ENCODE measurements around the gene ULK3. TPM values are rescaled to one million over a fixed set of nuclear protein-coding genes. Genes with fewer than 3 reads are reported as not detected.

ULK3 gene
- total RNA-seq, 1 experiment from 2014 or later, result 58.3 TPM

GRCh38 chr15:74843891-74844299 lies 939 bp upstream of the ULK3 start:
- no peak for TF ChIP-seq CTCF (conservative IDR thresholded peaks at IDR 0.05; ENCODE audit: low read depth, low read length)
- no peak for TF ChIP-seq EZH2 (IDR thresholded peaks at IDR 0.05; ENCODE audit: borderline replicate concordance, low read depth, low read length, poor library complexity, severe bottlenecking)
- no peaks in the 10 kb centered on the region for H3K9me3 ChIP-seq (ENCODE audit: low read depth, low read length, poor library complexity, severe bottlenecking)
- no peak for DNase-seq (ENCODE audit: low spot score)
- H3K27me3 ChIP-seq (replicated peaks; ENCODE audit: insufficient read depth, low read depth, low read length, poor library complexity), result no peaks in the 10 kb centered on the region
- H3K4me3 ChIP-seq (ENCODE audit: low read depth, low read length, poor library complexity, severe bottlenecking), result no peak overlapping the region
- ChIA-PET POLR2A (ENCODE audit: low non-redundant PET) (no interaction called here), CTCF (no interaction called here)
- BruUV-seq (replicated peaks), result no TSS peak
- intact Hi-C loops (cut with micrococcal nuclease; ENCODE audit: unreplicated experiment), result loop anchor here (5.0 kb wide), 1 partner anchor 58 kb away; no protein-coding TSS in a partner anchor
- peaks cover 17% of the 10 kb centered on the region for H3K36me3 ChIP-seq (ENCODE audit: insufficient read depth, low read length, poor library complexity, severe bottlenecking)
- peaks cover 8% of the 10 kb centered on the region for H3K4me1 ChIP-seq (ENCODE audit: insufficient read depth, low read length, poor library complexity, severe bottlenecking)
- peak overlapping the region; percentile 78 for H3K27ac ChIP-seq (ENCODE audit: low read depth, low read length, poor library complexity, severe bottlenecking)

- POLR2A ChIA-PET (ENCODE audit: low non-redundant PET), result no interaction called here
- peaks cover 12% of the 10 kb centered on the region for H3K36me3 ChIP-seq (ENCODE audit: insufficient read depth, low read length, poor library complexity, severe bottlenecking)
- no peaks in the 10 kb centered on the region for H3K9me3 ChIP-seq (ENCODE audit: low read depth, low read length, poor library complexity, severe bottlenecking)
- TSS peak; percentile 96 for BruUV-seq (replicated peaks)
- peak; percentile 31; the same call in 1 of the 2 replicates for TF ChIP-seq CTCF (conservative IDR thresholded peaks at IDR 0.05; ENCODE audit: low read depth, low read length)
- TF ChIP-seq EZH2 (IDR thresholded peaks at IDR 0.05; ENCODE audit: borderline replicate concordance, low read depth, low read length, poor library complexity, severe bottlenecking), result no peak
- no peaks in the 10 kb centered on the region for H3K27me3 ChIP-seq (replicated peaks; ENCODE audit: insufficient read depth, low read depth, low read length, poor library complexity)
- DNase-seq (ENCODE audit: low spot score), result no peak
- H3K27ac ChIP-seq (ENCODE audit: low read depth, low read length, poor library complexity, severe bottlenecking), result peak overlapping the region; percentile 78
- H3K4me3 ChIP-seq (ENCODE audit: low read depth, low read length, poor library complexity, severe bottlenecking), result peak overlapping the region; percentile 98
- CTCF ChIA-PET, result interaction anchor here (0.9 kb wide), 1 partner anchor 58 kb away, joined by 3 read pairs; no protein-coding TSS in a partner anchor
- H3K4me1 ChIP-seq (ENCODE audit: insufficient read depth, low read length, poor library complexity, severe bottlenecking), result peaks cover 8% of the 10 kb centered on the region
- intact Hi-C loops (cut with micrococcal nuclease; ENCODE audit: unreplicated experiment), result loop anchor here (5.0 kb wide), 1 partner anchor 59 kb away; no protein-coding TSS in a partner anchor
Observed at GRCh38 chr15:74843445-74843828, 481 bp upstream of the ULK3 start.

DNA sequence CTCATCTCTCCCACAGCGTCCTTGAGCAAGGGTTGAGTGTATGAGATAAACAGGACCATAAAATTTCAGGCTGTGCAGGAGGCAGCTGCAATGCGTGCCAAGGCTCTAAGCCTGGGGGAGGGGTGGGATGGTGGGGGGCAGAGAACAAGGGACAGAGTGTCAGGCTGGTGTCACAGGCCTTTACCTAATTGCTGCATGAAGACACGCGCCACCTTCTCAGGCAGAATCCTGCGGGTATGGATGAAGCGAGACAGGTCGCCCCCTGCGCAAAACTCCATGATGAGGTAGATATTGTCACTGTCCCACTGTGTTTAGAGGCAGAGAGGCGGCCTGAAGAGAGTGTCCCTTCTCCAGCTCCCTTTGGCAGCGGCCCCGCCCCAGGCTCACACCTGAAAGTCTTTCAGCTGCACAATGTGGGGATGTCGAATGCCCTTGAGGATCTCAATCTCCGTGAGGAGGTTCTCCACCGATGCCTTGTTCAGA lies 1.0 kb downstream of the ULK3 start:
- no peak for DNase-seq (ENCODE audit: low spot score)
- peak overlapping the region; percentile 98 for H3K4me3 ChIP-seq (ENCODE audit: low read depth, low read length, poor library complexity, severe bottlenecking)
- H3K9me3 ChIP-seq (ENCODE audit: low read depth, low read length, poor library complexity, severe bottlenecking), result no peaks in the 10 kb centered on the region
- POLR2A ChIA-PET (ENCODE audit: low non-redundant PET), result interaction anchor here (0.5 kb wide), 1 partner anchor 13 kb away, joined by 3 read pairs; no protein-coding TSS in a partner anchor
- H3K4me1 ChIP-seq (ENCODE audit: insufficient read depth, low read length, poor library complexity, severe bottlenecking), result peaks cover 8% of the 10 kb centered on the region
- no peak for TF ChIP-seq CTCF (conservative IDR thresholded peaks at IDR 0.05; ENCODE audit: low read depth, low read length)
- intact Hi-C loops (cut with micrococcal nuclease; ENCODE audit: unreplicated experiment), result loop anchor here (5.0 kb wide), 1 partner anchor 60 kb away; no protein-coding TSS in a partner anchor
- no peaks in the 10 kb centered on the region for H3K27me3 ChIP-seq (replicated peaks; ENCODE audit: insufficient read depth, low read depth, low read length, poor library complexity)
- H3K27ac ChIP-seq (ENCODE audit: low read depth, low read length, poor library complexity, severe bottlenecking), result peak overlapping the region; percentile 86
- CTCF ChIA-PET, result interaction anchor here (0.6 to 1.0 kb wide), 2 partner anchors 38 to 60 kb away, joined by 3 to 8 read pairs; no protein-coding TSS in a partner anchor
- peaks cover 8% of the 10 kb centered on the region for H3K36me3 ChIP-seq (ENCODE audit: insufficient read depth, low read length, poor library complexity, severe bottlenecking)
- BruUV-seq (replicated peaks), result no TSS peak

Data from A673 (cell line).